H1 (cell line): ENCODE data around the gene KIF26B. TPM values are rescaled to one million over a fixed set of nuclear protein-coding genes. Genes with fewer than 3 reads are reported as not detected.
"Not testable (repeated sequence)": the region's sequence is repeated elsewhere in the genome, so short reads cannot be mapped to it uniquely, and the experiment has no call there.

Experiments used
- CTCF ChIA-PET: fragments of 300-600 bp; sonication (Branson Sonifier 250); formaldehyde crosslinking; loops from one replicate; lab custom pipeline; 2021; ENCODE audit not compliant: partially characterized antibody; lab: Charles Lee
- POLR2A ChIA-PET: fragments of 300-600 bp; sonication (Branson Sonifier 250); formaldehyde crosslinking; loops from one replicate; lab custom pipeline; 2021; ENCODE audit warnings: inconsistent platforms; ENCODE audit not compliant: partially characterized antibody; lab: Charles Lee
- DNase-seq, 2 experiments: peaks; one replicate each; pipeline versions ENCODE4 v3.0.0 to v3.0.0-alpha.2; 2010 to 2022; ENCODE audit warnings: low spot score in 2 of 2, low read depth in 1 of 2, mixed read lengths in 1 of 2
- FAIRE-seq: peaks from 2 replicates; lab custom pipeline; 2011; peaks lifted over from hg19 to GRCh38; lab: Jason Lieb, UNC
- H2AFZ ChIP-seq: 2 replicates; pipeline ENCODE4 v1.8.1; 2012; ENCODE audit warnings: low read length, inconsistent platforms
- H2AK5ac ChIP-seq: 2 replicates; pipeline ENCODE4 v1.6.1; 2013; ENCODE audit warnings: low read depth, low read length
- H2BK120ac ChIP-seq: replicated peaks from 2 replicates; pipeline ENCODE3; 2013; ENCODE audit warnings: low read depth, low read length, inconsistent platforms
- H2BK12ac ChIP-seq: 2 replicates; pipeline ENCODE4 v1.6.1; 2013; ENCODE audit warnings: low read depth, low read length
- H2BK15ac ChIP-seq: 2 replicates; pipeline ENCODE4 v1.6.1; 2013; ENCODE audit warnings: low read length
- H2BK20ac ChIP-seq: 2 replicates; pipeline ENCODE4 v1.6.1; 2013; ENCODE audit warnings: low read length
- H2BK5ac ChIP-seq: 2 replicates; pipeline ENCODE4 v1.6.1; 2013; ENCODE audit warnings: low read depth, low read length
- H3K14ac ChIP-seq: 2 replicates; pipeline ENCODE4 v1.6.1; 2013; ENCODE audit warnings: inconsistent platforms; ENCODE audit not compliant: insufficient read length
- H3K18ac ChIP-seq: 2 replicates; pipeline ENCODE4 v1.6.1; 2013; ENCODE audit warnings: low read length; ENCODE audit errors: extremely low read depth
- H3K23ac ChIP-seq: 2 replicates; pipeline ENCODE4 v1.6.1; 2013; ENCODE audit warnings: inconsistent platforms; ENCODE audit not compliant: insufficient read length
- H3K23me2 ChIP-seq: 2 replicates; pipeline ENCODE4 v1.6.1; 2013; ENCODE audit warnings: low read depth, low read length
- H3K27ac ChIP-seq: 2 replicates; pipeline ENCODE4 v1.6.1; 2011; ENCODE audit warnings: low read depth, low read length, inconsistent platforms
- H3K27me3 ChIP-seq, 4 experiments: replicated peaks in 1 of 4; 1 replicate in 1 of 4; 2 replicates in 3 of 4; pipeline versions ENCODE4 v1.6.1 to v1.8.1; 2011 to 2013; ENCODE audit warnings: low read length in 3 of 4, mild to moderate bottlenecking in 3 of 4, inconsistent platforms in 2 of 4, mixed read lengths in 2 of 4, moderate library complexity in 1 of 4; ENCODE audit not compliant: control insufficient read depth in 3 of 4, insufficient read depth in 3 of 4; ENCODE audit errors: extremely low read depth in 1 of 4
- H3K36me3 ChIP-seq, 4 experiments: 2 replicates each; pipeline versions ENCODE4 v1.6.1 to v1.8.1; 2011 to 2013; ENCODE audit warnings: mild to moderate bottlenecking in 4 of 4, low read length in 3 of 4, moderate library complexity in 2 of 4, control low read depth in 1 of 4, inconsistent platforms in 1 of 4; ENCODE audit not compliant: insufficient read depth in 4 of 4, control insufficient read depth in 2 of 4
- H3K4ac ChIP-seq: replicated peaks from 2 replicates; pipeline ENCODE3; 2013; ENCODE audit warnings: low read length, low read depth, mixed read lengths, inconsistent platforms; ENCODE audit not compliant: insufficient read length
- H3K4me1 ChIP-seq, 4 experiments: replicated peaks in 1 of 4; 1 replicate in 1 of 4; 2 replicates in 3 of 4; pipeline versions ENCODE4 v1.6.1 to v1.8.1; 2011 to 2013; ENCODE audit warnings: low read length in 3 of 4, inconsistent platforms in 2 of 4, mixed read lengths in 1 of 4; ENCODE audit not compliant: insufficient read depth in 4 of 4, control insufficient read depth in 3 of 4
- H3K4me2 ChIP-seq, 2 experiments: 2 replicates each; pipeline versions ENCODE4 v1.6.1 to v1.8.1; 2011 to 2013; ENCODE audit warnings: low read depth in 2 of 2, low read length in 2 of 2, control low read depth in 1 of 2, inconsistent platforms in 1 of 2, mild to moderate bottlenecking in 1 of 2; ENCODE audit not compliant: insufficient read depth in 1 of 2
- H3K4me3 ChIP-seq, 4 experiments: fragments of 200-600, 300-600 bp in 1 of 4; sonication (generic), shearing (Covaris generic), sonication (Bioruptor Twin) in 1 of 4; 2 replicates each; pipeline versions ENCODE4 v1.5.1 to v1.8.1; 2011 to 2016; ENCODE audit warnings: low read length in 4 of 4, low read depth in 3 of 4, control low read depth in 2 of 4, inconsistent platforms in 2 of 4, mild to moderate bottlenecking in 2 of 4, mixed read lengths in 1 of 4, moderate library complexity in 1 of 4; ENCODE audit not compliant: insufficient read depth in 2 of 4; ENCODE audit errors: extremely low read depth in 1 of 4
- H3K56ac ChIP-seq: replicated peaks from 2 replicates; pipeline ENCODE3; 2013; ENCODE audit warnings: low read depth, mild to moderate bottlenecking, mixed read lengths, low read length, inconsistent platforms; ENCODE audit not compliant: insufficient read length
- H3K79me1 ChIP-seq: 2 replicates; pipeline ENCODE4 v1.6.1; 2013; ENCODE audit warnings: low read depth, low read length, control low read depth
- H3K79me2 ChIP-seq, 2 experiments: 2 replicates each; pipeline versions ENCODE4 v1.6.1 to v1.8.1; 2012 to 2013; ENCODE audit warnings: low read length in 2 of 2, mild to moderate bottlenecking in 2 of 2, inconsistent platforms in 1 of 2; ENCODE audit not compliant: insufficient read depth in 2 of 2, control insufficient read depth in 1 of 2
- H3K9ac ChIP-seq, 4 experiments: replicated peaks in 1 of 4; 1 replicate in 1 of 4; 2 replicates in 3 of 4; pipeline versions ENCODE4 v1.6.1 to v1.8.1; 2011 to 2013; ENCODE audit warnings: low read depth in 3 of 4, low read length in 3 of 4, control low read depth in 2 of 4, mild to moderate bottlenecking in 2 of 4, moderate library complexity in 2 of 4, inconsistent platforms in 1 of 4; ENCODE audit errors: extremely low read depth in 1 of 4
- H3K9me3 ChIP-seq, 2 experiments: 2 replicates each; pipeline versions ENCODE4 v1.6.1 to v1.8.1; 2012 to 2013; ENCODE audit warnings: mild to moderate bottlenecking in 2 of 2, moderate library complexity in 2 of 2, control low read depth in 1 of 2, inconsistent platforms in 1 of 2, low read depth in 1 of 2, low read length in 1 of 2, mixed read lengths in 1 of 2; ENCODE audit not compliant: insufficient read depth in 2 of 2
- H4K20me1 ChIP-seq, 2 experiments: replicated peaks in 1 of 2; 2 replicates each; pipeline versions ENCODE3 to v1.8.1; 2011 to 2013; ENCODE audit warnings: inconsistent platforms in 2 of 2, low read length in 2 of 2, mild to moderate bottlenecking in 1 of 2; ENCODE audit not compliant: insufficient read depth in 2 of 2, control insufficient read depth in 1 of 2
- H4K5ac ChIP-seq: 2 replicates; pipeline ENCODE4 v1.6.1; 2013; ENCODE audit warnings: low read length, low read depth, mixed read lengths, inconsistent platforms; ENCODE audit not compliant: insufficient read length
- H4K8ac ChIP-seq: 2 replicates; pipeline ENCODE4 v1.8.0; 2013; ENCODE audit warnings: mild to moderate bottlenecking, moderate library complexity, low read length, inconsistent platforms; ENCODE audit not compliant: insufficient read depth; ENCODE audit errors: extremely low read depth
- H4K91ac ChIP-seq: replicated peaks from 2 replicates; pipeline ENCODE3; 2013; ENCODE audit warnings: low read length, mixed read lengths, inconsistent platforms; ENCODE audit not compliant: insufficient read length
- BCL11A ChIP-seq, 2 experiments: IDR thresholded peaks; one replicate each; pipeline ENCODE4 v1.6.1; 2011; ENCODE audit warnings: low read depth in 2 of 2, low read length in 2 of 2, mild to moderate bottlenecking in 2 of 2
- RAD21 ChIP-seq, 2 experiments: IDR thresholded peaks in 1 of 2; conservative IDR thresholded peaks in 1 of 2; 2 replicates each; pipeline ENCODE4 v1.6.1; 2011; ENCODE audit warnings: low read depth in 2 of 2, low read length in 2 of 2, improper control_type of control experiment in 1 of 2, inconsistent platforms in 1 of 2, mild to moderate bottlenecking in 1 of 2, moderate library complexity in 1 of 2
- WGBS, 2 experiments: shearing (Covaris generic) in 1 of 2; methylation state at CpG; one replicate each; pipeline versions ENCODE4 v1.1.6 to v1.1.7; 2013 to 2015; ENCODE audit warnings: low lambda C conversion rate in 2 of 2, mixed read lengths in 2 of 2, inconsistent platforms in 1 of 2, low coverage in 1 of 2, missing lambda C conversion rate in 1 of 2; ENCODE audit not compliant: insufficient replicate concordance in 2 of 2, insufficient coverage in 1 of 2, insufficient read length in 1 of 2; ENCODE audit errors: extremely low coverage in 1 of 2, missing lambda C conversion rate in 1 of 2; 5-methylcytosine and 5-hydroxymethylcytosine counted together
- polyA plus RNA-seq, 7 experiments: library from polyadenylated mRNA; depleted of rRNA in 3 of 7; stranded (reverse) in 5 of 7; unstranded in 2 of 7; fragments of >200 nt in 5 of 7; fragments of 200-250 nt in 2 of 7; gene quantifications; 1 replicate in 5 of 7; 2 replicates in 1 of 7; 4 replicates in 1 of 7; pipeline versions ENCODE4 v1.2.1 to v1.2.3, GENCODE V29; 2011 to 2013; ENCODE audit warnings: missing spikeins in 2 of 7, mixed read lengths in 2 of 7
- total RNA-seq: library from RNA; stranded (reverse); fragmentation: NEBNext Ultra II Directional; extraction: Animal tissue kit (Norgen Biotek cat#: 25700); gene quantifications from 2 replicates; pipeline ENCODE4 v1.2.1, GENCODE V29; 2021

Gene KIF26B
- total and polyA plus RNA-seq, 2 of the 8 experiments (the other 6 are each of a cell fraction or from before 2014, with no cell fraction given): 0.06 to 0.28 TPM

- no peak for TF ChIP-seq BCL11A (IDR thresholded peaks at IDR 0.05; ENCODE audit: low read depth in 2 of 2, low read length in 2 of 2)
- TF ChIP-seq RAD21 (IDR thresholded peaks at IDR 0.05 in 1 of 2, conservative IDR thresholded peaks at IDR 0.05 in 1 of 2; ENCODE audit: low read depth in 2 of 2, low read length in 2 of 2): peak in 1 of 2 experiments; percentile 28; a peak in 2 of 4 replicates
Measured at GRCh38 chr1:245710961-245711903, 556.4 kb downstream of the KIF26B start (continued).

- not testable (repeated sequence) for FAIRE-seq
Measured at GRCh38 chr1:245714027-245714426, 559.2 kb downstream of the KIF26B start.

More at GRCh38 chr1:245714027-245714426, 559.2 kb downstream of the KIF26B start:
- H3K27me3 ChIP-seq, H4K20me1 ChIP-seq, H3K23me2 ChIP-seq, H3K36me3 ChIP-seq, H3K4me3 ChIP-seq, H3K79me2 ChIP-seq, H2AFZ ChIP-seq, H2BK20ac ChIP-seq, POLR2A ChIA-PET, H3K27ac ChIP-seq, DNase-seq, H3K18ac ChIP-seq, H4K8ac ChIP-seq, H3K56ac ChIP-seq, H3K79me1 ChIP-seq, H3K9ac ChIP-seq, H3K23ac ChIP-seq, H2BK15ac ChIP-seq, H3K4me1 ChIP-seq, H4K91ac ChIP-seq, H2AK5ac ChIP-seq, H3K4me2 ChIP-seq, H2BK5ac ChIP-seq, H3K9me3 ChIP-seq, H3K14ac ChIP-seq, H3K4ac ChIP-seq, H2BK120ac ChIP-seq, H2BK12ac ChIP-seq, H4K5ac ChIP-seq: not testable (repeated sequence)
- CTCF ChIA-PET: interaction anchor here (1.1 to 1.4 kb wide), 3 partner anchors 20 to 85 kb away, joined by 3 to 5 read pairs (median 4); no protein-coding TSS in a partner anchor
- 87% methylated on average over 3 of the region's 3 CpGs; no CpG with 5 or more reads in 1 of the 2 experiments for WGBS, 2 experiments
